HG02571 (cell line): Measurements from ENCODE around the gene CTXN1.
A peak's percentile ranks its signal among the peaks of the same experiment; 100 is the strongest.
"Not testable (repeated sequence)": the region's sequence is repeated elsewhere in the genome, so short reads cannot be mapped to it uniquely, and the experiment has no call there.

ENCODE experiments used
- ATAC-seq: cut with Tn5 transposase; IDR thresholded peaks from one replicate; pipeline ENCODE4 v1.9.1; 2021; ENCODE audit warnings: mild to moderate bottlenecking, moderate library complexity; ENCODE audit not compliant: unreplicated experiment

Gene CTXN1

GRCh38 chr19:7947939-7948338 lies 22.0 kb upstream of the CTXN1 start:
- no peak for ATAC-seq

GRCh38 chr19:7944177-7944761 lies 18.3 kb upstream of the CTXN1 start:
- peak; percentile 22 for ATAC-seq

- ATAC-seq, result peak; percentile 96
Measured at GRCh38 chr19:7943444-7944176, 17.7 kb upstream of the CTXN1 start, which contains the start of gene TIMM44. TIMM44 (minus strand) TSS chr19:7943666; CDS start chr19:7943651, 15 bp downstream.

GRCh38 chr19:7942981-7943443 lies 17.1 kb upstream of the CTXN1 start:
- ATAC-seq, result peak; percentile 21

GRCh38 chr19:7941895-7942596 lies 16.1 kb upstream of the CTXN1 start:
- ATAC-seq, result no peak

- ATAC-seq, result no peak
Measured at GRCh38 chr19:7940841-7941240, 14.9 kb upstream of the CTXN1 start.

- no peak for ATAC-seq
Measured at GRCh38 chr19:7934766-7935165, 8.8 kb upstream of the CTXN1 start.

- no peak for ATAC-seq
Measured at GRCh38 chr19:7933828-7934725, 8.1 kb upstream of the CTXN1 start.

GRCh38 chr19:7933411-7933810 lies 7.5 kb upstream of the CTXN1 start:
- ATAC-seq, result no peak

- no peak for ATAC-seq
Measured at GRCh38 chr19:7932930-7933300, 7.0 kb upstream of the CTXN1 start.

- ATAC-seq, result no peak
Measured at GRCh38 chr19:7932276-7932929, 6.5 kb upstream of the CTXN1 start.

GRCh38 chr19:7931221-7932061 lies 5.5 kb upstream of the CTXN1 start:
- ATAC-seq, result no peak

- no peak for ATAC-seq
Measured at GRCh38 chr19:7930765-7931164, 4.8 kb upstream of the CTXN1 start.

GRCh38 chr19:7930030-7930429 lies 4.1 kb upstream of the CTXN1 start:
- ATAC-seq, result not testable (repeated sequence)

- ATAC-seq, result no peak
Measured at GRCh38 chr19:7928741-7929701, 3.1 kb upstream of the CTXN1 start.

GRCh38 chr19:7928334-7928706 lies 2.4 kb upstream of the CTXN1 start:
- ATAC-seq, result no peak

- ATAC-seq, result no peak
Measured at GRCh38 chr19:7927605-7928333, 1.8 kb upstream of the CTXN1 start.
